GM18520 (cell line): ENCODE results near the gene HYLS1.

Experiments
- ATAC-seq: cut with Tn5 transposase; IDR thresholded peaks from one replicate; pipeline ENCODE4 v1.9.1; 2021; ENCODE audit not compliant: unreplicated experiment

Gene HYLS1

DNA sequence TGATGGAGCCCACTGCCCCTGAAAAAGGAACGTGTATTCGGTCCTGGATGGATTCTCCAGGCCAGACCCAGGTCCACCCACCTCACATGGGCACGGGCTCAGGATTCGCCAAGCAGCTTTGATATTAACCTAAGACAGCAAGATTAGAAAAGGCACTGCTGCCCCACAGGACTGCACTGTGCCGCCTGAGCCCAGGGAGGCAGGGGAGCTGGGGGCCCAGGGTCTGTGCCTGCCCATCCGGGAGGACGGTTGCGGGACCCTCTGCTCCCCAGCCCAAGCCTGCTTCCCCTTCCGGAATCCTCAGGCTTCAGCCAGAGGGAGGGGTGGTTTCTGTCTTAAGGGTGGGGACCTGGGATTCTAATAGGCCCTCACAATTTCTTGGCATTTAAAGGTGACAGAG lies 44.8 kb downstream of the HYLS1 start:
- no peak for ATAC-seq

GRCh38 chr11:125933030-125933813 lies 45.8 kb downstream of the HYLS1 start:
- no peak for ATAC-seq

- ATAC-seq = no peak
These were observed 47.0 kb downstream of the HYLS1 start for GRCh38 chr11:125934473-125934872.

DNA sequence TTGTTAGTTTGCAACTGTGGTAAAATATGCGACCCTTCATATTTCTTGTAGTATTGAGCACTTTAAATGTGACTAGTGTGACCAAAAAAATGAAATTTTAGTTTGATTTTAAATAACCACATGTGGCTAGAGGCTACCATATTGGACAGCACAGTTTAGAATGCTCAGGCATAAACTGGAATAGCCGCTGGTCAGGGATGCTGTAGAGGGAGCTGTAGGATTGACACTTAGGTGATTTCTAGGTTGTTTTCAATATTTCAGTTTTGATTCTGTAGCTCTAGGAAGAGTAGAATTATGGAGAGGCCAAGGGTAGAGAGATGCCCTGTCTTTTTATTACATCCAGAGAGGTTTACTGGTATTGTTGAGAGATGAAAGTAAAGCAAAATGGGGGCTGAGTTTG lies 47.6 kb downstream of the HYLS1 start:
- no peak for ATAC-seq

GRCh38 chr11:125935618-125936199 lies 48.2 kb downstream of the HYLS1 start:
- ATAC-seq = no peak

- no peak for ATAC-seq
These were observed 51.0 kb downstream of the HYLS1 start for GRCh38 chr11:125938418-125938817.

- ATAC-seq = no peak
These were observed 51.6 kb downstream of the HYLS1 start for GRCh38 chr11:125939081-125939521.

DNA sequence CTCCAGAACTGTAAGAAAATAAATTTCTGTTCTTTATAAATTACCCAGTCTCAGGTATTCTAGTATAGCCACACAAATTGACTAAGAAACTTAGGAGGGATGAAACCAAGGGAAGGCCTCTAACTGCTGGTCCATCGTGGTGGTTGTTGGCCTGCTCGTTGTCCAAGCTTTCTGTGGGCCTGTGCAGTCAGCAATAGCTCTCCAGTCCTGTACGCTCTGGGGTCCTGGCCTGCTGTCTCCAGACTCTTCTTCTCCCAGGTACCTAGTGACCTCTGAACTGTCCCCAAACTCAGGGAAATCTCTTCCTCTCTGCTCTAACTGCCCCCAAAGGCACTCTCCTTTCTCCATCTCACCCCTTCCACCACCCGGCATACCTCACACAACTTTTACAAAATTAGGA lies 52.7 kb downstream of the HYLS1 start:
- ATAC-seq = no peak

- ATAC-seq = no peak
These were observed 53.8 kb downstream of the HYLS1 start for GRCh38 chr11:125941267-125941618.

DNA sequence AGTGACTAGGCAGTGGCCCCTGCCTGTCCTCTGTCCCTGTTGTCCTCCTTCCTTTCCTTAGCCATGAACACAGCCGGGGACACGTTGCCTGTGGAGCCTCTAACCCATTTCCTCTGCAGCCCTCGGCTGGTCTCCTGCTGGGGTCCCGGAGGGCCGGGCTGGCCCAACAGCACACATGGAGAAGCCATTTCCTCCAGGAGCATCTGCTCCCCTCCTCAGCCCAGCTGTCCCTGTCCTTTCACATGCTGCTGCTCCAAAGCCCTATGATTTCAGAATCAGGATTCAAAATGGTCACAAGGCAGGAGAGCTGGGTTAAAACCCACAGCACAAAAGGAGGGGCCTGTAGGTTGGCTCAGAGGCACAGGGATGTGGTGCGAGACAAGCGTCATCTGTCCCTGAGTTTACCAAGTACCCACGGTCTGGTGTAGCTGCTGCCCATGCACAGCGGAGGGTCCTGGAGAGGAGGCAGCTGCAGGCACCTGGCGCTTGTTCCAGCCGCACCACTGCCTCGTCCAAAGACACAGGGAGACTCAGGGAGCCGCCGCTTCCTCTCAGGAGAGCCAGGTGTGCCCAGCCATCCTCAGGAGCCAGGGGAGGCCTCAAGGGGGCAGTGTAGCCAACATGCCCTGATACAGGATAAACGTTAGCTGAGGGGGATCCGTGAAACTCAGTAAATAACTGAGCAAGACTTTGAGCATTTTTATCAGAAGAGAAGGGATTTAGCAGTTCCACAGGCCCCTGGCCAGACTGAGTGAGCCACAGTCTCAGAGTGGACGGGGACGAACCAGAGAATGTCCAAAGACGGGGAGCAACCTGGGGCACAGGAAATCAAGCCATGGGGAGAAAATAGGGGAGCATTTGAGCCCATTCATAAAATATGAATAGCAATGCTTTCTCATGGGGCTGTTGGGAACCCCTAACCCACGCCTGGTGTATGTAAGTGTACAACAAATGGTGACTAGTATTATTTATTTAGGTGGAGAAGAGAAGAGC lies 54.4 kb downstream of the HYLS1 start:
- no peak for ATAC-seq

DNA sequence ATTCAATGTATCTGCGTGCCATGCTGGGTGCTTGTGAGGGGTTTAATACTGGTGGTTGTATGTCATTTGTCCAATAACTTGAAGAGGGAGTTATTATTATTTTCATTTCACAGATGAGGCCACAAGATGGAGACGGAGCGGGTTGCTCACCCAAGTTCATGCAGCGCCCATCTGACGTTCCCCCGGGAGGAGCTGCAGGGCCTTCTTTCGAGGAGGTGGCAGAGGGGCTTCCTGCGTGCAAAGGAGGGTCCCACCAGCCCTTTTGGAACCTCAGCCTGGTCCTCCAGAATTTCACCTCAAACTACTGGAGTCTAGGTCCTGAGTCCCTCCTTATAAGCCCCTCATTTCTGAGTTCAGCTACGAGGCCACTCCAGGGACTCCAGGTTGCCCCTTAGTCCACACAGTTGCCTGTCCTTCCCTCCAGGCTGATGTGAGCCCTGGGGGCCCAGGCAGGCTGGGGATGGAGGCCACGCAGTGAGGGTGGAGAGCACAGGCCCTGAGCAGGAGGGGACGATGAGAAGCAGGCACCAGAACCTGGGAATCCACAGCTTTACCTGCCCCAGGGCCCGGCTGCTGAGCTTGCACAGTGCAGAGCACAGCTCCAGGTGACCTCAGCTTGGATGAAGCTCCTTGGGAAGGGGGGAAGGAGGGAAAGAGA lies 55.4 kb downstream of the HYLS1 start:
- ATAC-seq = no peak

GRCh38 chr11:125943661-125944349 lies 56.3 kb downstream of the HYLS1 start:
- no peak for ATAC-seq

- ATAC-seq = no peak
These were observed 57.0 kb downstream of the HYLS1 start for GRCh38 chr11:125944350-125945010.

GRCh38 chr11:125945011-125945796 lies 57.7 kb downstream of the HYLS1 start:
- no peak for ATAC-seq

GRCh38 chr11:125945797-125946520 lies 58.5 kb downstream of the HYLS1 start, which contains the start of gene VSIG10L2:
Gene VSIG10L2, plus strand, starts transcription at chr11:125946044. Its CDS starts 12 bp downstream, at chr11:125946056.
- no peak for ATAC-seq

GRCh38 chr11:125946712-125947418 lies 59.4 kb downstream of the HYLS1 start:
- ATAC-seq = no peak

DNA sequence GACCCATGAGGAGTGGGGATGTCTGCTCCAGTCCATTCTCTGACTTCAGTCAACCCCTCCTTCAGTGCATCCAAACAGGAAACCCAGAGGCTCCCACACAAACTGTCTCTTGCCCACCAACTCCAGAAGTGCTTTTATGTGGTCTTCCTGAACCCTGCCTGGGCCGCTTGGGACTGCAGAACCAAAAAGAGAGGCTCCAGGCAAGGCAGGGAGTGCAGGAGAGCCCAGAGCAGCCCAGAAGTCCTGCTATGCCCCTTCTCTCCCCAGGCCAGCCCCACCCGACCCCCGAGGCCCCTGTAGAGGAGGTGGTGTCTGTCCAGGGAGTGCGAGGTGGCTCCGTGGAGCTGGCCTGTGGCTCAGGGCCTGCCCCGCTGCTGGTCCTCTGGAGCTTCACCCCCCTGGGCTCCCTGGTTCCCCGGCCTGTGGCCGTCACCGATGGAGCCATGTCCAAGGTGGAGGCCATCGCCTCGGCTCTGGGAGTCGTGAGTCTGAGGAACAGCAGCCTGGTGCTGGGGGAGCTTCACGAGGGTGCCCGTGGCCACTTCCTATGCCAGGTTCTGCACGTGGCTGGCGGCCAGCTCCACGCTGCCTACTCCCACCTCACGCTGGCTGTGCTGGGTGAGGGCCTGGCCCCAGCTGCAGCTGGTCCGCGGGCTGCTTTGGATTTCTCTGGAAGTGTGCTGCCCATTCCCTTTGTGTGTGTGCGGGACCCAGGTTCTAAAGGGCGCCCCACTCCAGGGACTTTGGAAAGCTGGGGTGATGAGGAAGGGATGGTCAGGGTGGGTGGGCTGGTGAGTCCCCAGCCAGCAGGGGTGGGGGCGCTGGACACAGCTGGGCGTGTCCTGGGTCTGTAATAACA lies 60.2 kb downstream of the HYLS1 start:
- ATAC-seq = no peak
